Stomach (tissue), 9 donors: ENCODE measurements around the gene TGIF2. TPM values are rescaled to one million over a fixed set of nuclear protein-coding genes. Genes with fewer than 3 reads are reported as not detected.

ENCODE experiments used
- DNase-seq, 2 donors: peaks; one replicate each; pipeline versions ENCODE4 v3.0.0 to v3.0.0-alpha.2; 2013 to 2019
- H3K27ac ChIP-seq, 5 donors: fragments of 200-600 bp in 4 of 5; sonication (generic) in 4 of 5; one replicate each; pipeline ENCODE4 v1.5.1; 2013 to 2019; ENCODE audit warnings: mild to moderate bottlenecking in 1 of 5, moderate library complexity in 1 of 5
- H3K27me3 ChIP-seq, 3 donors: fragments of 200-600 bp; sonication (generic); one replicate each; pipeline ENCODE4 v1.5.1; 2017 to 2019; ENCODE audit warnings: mixed run types in 1 of 3
- H3K36me3 ChIP-seq, 4 donors: fragments of 200-600 bp; sonication (generic); 1 replicate in 3 of 4; 2 replicates in 1 of 4; pipeline ENCODE4 v1.5.1; 2016 to 2019
- H3K4me1 ChIP-seq, 4 donors: fragments of 200-600 bp; sonication (generic); one replicate each; pipeline ENCODE4 v1.5.1; 2016 to 2019
- H3K4me3 ChIP-seq, 4 donors: fragments of 200-600 bp; sonication (generic) in 3 of 4; one replicate each; pipeline ENCODE4 v1.5.1; 2016 to 2019; ENCODE audit warnings: mild to moderate bottlenecking in 1 of 4
- H3K9me3 ChIP-seq, 4 donors: fragments of 200-600 bp; sonication (generic); one replicate each; pipeline ENCODE4 v1.5.1; 2016 to 2019
- EP300 ChIP-seq: sonication (generic); formaldehyde crosslinking; IDR thresholded peaks from one replicate; pipeline ENCODE4 v1.6.1; 2017; ENCODE audit warnings: antibody characterized with exemption
- POLR2A ChIP-seq, 4 donors: fragments of 450-650 bp; IDR thresholded peaks; one replicate each; pipeline ENCODE4 v1.6.1; 2016; ENCODE audit warnings: antibody characterized with exemption in 4 of 4, control low read depth in 2 of 4, mild to moderate bottlenecking in 1 of 4, moderate library complexity in 1 of 4
- POLR2AphosphoS5 ChIP-seq, 3 donors: sonication (generic); formaldehyde crosslinking; IDR thresholded peaks; one replicate each; pipeline ENCODE4 v1.6.1; 2016; ENCODE audit warnings: antibody characterized with exemption in 3 of 3
- WGBS, 5 donors: extraction: QIAGEN DNeasy Blood & Tissue Kit in 3 of 5; methylation state at CpG; one replicate each; pipeline versions ENCODE4 v1.1.5 to v1.1.7; 2013 to 2018; 5-methylcytosine and 5-hydroxymethylcytosine counted together
- intact Hi-C: fragments of 100-400 bp; cut with DNase I; formaldehyde crosslinking; loops from one replicate; pipeline ENCODE4 v1.15.1; 2023; ENCODE audit warnings: low total_unique reads
- polyA plus RNA-seq, 3 donors: library from polyadenylated mRNA; stranded (reverse); fragments of 200-250 nt; gene quantifications; one replicate each; pipeline ENCODE4 v1.2.3, GENCODE V29; 2013
- total RNA-seq, 5 donors: library from RNA; depleted of rRNA; stranded (reverse); fragments of >200 nt; gene quantifications; one replicate each; pipeline versions ENCODE4 v1.1.0 to v1.2.3, GENCODE V29; 2014 to 2016
- TF ChIP-seq, protein P1 (sequence below), 7 experiments: fragments of 450-650 bp in 4 of 7; fragments of 200-600 bp in 3 of 7; sonication (generic) in 3 of 7; IDR thresholded peaks; one replicate each; pipeline ENCODE4 v1.5.1; 2016 to 2019; ENCODE audit warnings: antibody characterized with exemption in 7 of 7, control low read depth in 2 of 7, mild to moderate bottlenecking in 1 of 7
- donor health status: healthy with polysubstance abuse.
- donor health status: Bipolar disorder and iron deficiency.
- donor health status: healthy.

Gene TGIF2
- total and polyA plus RNA-seq, 8 donors: 4.6 to 24.6 (median 14.9) TPM; not detected in 1

DNA sequence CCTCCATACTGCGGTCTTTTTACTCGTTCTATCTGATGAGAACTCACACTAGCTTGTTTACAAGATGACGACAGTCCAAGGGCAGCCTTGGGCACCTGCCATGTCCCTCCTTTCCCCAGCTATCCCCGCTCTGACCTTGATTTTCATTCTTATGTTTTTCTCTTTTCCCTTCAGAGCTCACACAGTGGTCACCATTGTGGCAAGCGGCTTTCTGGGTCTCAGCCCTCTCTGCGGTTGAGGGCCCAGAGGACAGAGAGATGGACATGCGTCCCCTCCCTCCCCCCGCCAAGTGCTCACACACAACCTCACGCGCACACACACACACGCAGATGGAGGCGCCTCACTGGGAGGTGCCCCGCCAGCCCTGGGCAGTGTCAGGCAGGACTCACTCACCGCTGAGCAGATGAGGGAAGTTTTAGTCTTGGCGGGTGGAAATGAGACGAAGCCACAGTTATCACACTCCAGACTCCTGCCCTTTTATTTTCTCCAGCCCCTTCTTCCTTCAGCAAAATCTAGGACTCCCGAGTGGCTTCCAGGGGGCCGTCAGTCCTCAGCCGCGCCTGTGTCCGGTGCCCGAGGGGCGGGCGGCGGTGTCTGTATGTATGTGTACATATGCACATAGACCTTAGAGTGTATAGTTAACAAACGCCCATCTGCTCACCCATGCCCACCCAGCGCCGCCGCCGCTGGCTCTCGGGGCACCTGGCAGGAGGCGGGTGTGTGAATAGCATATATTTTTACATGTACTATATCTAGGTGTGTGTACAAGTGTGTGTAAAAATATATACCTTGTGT, 45.9 kb upstream of the TGIF2 start:
- 78 to 89% (median 85%) methylated on average over 26 to 32 of the region's 32 CpGs for WGBS, 5 donors
- TF ChIP-seq, protein P1, sequence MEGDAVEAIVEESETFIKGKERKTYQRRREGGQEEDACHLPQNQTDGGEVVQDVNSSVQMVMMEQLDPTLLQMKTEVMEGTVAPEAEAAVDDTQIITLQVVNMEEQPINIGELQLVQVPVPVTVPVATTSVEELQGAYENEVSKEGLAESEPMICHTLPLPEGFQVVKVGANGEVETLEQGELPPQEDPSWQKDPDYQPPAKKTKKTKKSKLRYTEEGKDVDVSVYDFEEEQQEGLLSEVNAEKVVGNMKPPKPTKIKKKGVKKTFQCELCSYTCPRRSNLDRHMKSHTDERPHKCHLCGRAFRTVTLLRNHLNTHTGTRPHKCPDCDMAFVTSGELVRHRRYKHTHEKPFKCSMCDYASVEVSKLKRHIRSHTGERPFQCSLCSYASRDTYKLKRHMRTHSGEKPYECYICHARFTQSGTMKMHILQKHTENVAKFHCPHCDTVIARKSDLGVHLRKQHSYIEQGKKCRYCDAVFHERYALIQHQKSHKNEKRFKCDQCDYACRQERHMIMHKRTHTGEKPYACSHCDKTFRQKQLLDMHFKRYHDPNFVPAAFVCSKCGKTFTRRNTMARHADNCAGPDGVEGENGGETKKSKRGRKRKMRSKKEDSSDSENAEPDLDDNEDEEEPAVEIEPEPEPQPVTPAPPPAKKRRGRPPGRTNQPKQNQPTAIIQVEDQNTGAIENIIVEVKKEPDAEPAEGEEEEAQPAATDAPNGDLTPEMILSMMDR (IDR thresholded peaks at IDR 0.05): no peak
- peak in 1 of 3 donors; percentile 17 for TF ChIP-seq POLR2AphosphoS5 (IDR thresholded peaks at IDR 0.05)
- H3K36me3 ChIP-seq: peaks cover 39 to 68% (median 62%) of the 10 kb centered on the region in 4 donors
- H3K27ac ChIP-seq: peak overlapping the region in 4 of 5 donors; percentile 8 to 78 (median 60)
- H3K4me1 ChIP-seq: peaks cover 0 to 20% (median 0%) of the 10 kb centered on the region in 4 donors
- H3K9me3 ChIP-seq: no peaks in the 10 kb centered on the region
- H3K27me3 ChIP-seq: no peaks in the 10 kb centered on the region
- H3K4me3 ChIP-seq: no peak overlapping the region
- no peak for DNase-seq
- intact Hi-C loops: no loop called here

DNA sequence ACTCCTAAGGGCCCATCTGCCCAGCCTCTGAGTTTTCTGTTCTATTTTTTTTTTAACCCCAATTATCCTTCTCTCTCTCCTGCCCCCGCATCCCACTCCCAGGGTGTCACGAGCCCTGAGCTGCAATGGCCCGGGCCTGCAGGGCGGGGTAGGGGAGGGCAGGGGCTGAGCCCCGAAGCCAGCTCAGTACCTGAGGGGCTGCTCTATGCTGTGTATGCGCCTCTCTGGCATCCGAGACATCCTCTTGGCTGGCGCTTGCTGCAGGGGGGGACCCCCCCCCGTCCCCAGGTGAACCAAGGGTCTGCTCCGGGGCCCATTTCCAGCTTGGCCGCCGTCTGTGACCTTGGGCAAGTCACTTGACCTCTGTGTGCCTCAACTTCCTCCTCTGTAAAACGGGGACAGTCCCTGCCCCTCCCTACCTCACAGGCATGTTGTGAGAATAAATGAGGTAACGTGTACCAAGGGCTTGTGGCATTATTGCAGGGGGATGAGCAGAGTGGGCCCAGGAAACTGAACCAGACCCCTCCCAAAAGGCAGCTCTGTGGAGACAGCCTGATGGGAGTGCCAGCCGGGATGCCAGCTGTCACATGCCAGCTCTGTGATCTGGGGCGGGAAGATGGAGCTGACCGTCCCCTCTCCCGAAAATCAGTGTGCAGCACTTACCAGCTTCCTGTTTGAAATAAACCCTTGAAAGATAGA, 45.1 kb upstream of the TGIF2 start:
- no peak for DNase-seq
- peaks cover 39 to 61% (median 56%) of the 10 kb centered on the region in 4 donors for H3K36me3 ChIP-seq
- no peaks in the 10 kb centered on the region for H3K9me3 ChIP-seq
- peak overlapping the region in 2 of 5 donors; percentile 73 to 78 for H3K27ac ChIP-seq
- intact Hi-C loops: no loop called here
- H3K4me3 ChIP-seq: no peak overlapping the region
- WGBS, 5 donors: 87 to 89% (median 88%) methylated on average over 9 to 18 of the region's 18 CpGs
- no peaks in the 10 kb centered on the region for H3K27me3 ChIP-seq
- TF ChIP-seq POLR2A (IDR thresholded peaks at IDR 0.05) (no peak), EP300 (no peak), POLR2AphosphoS5 (IDR thresholded peaks at IDR 0.05) (no peak)
- TF ChIP-seq, protein P1 (IDR thresholded peaks at IDR 0.05): no peak
- H3K4me1 ChIP-seq: peaks cover 0 to 20% (median 0%) of the 10 kb centered on the region in 4 donors

DNA sequence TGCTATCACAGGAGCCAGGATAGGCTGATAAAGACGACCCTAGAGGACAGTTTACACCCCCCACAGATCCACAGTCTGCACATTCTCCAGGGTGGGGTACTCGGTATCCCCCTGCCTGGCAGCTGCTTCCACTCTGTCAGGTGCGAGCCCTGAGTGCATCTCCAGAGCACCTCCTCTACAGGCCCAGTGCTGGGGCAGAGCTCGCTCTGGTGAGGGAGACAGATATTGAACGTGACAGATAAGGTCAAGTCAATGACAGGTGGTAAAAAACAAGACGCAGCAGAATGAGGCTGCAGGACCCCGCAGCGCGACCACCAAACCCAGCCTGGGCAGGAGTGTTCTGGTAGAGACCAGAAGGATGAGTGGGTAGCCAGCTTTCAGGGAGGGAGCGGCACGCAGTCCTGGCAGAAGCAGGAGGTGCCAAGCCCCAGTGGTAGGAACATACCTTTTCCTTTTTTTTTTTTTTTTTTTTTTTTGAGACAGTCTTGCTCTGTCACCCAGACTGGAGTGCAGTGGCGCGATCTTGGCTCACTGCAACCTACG, 44.5 kb upstream of the TGIF2 start:
- Histone ChIP-seq H3K27ac (peak overlapping the region in 1 of 5 donors; percentile 78), H3K27me3 (no peaks in the 10 kb centered on the region), H3K9me3 (no peaks in the 10 kb centered on the region), H3K4me3 (no peak overlapping the region), H3K4me1 (peaks cover 0 to 20% (median 0%) of the 10 kb centered on the region in 4 donors), H3K36me3 (peaks cover 38 to 57% (median 51%) of the 10 kb centered on the region in 4 donors)
- DNase-seq: no peak
- intact Hi-C loops: no loop called here
- no peak for TF ChIP-seq POLR2A (IDR thresholded peaks at IDR 0.05)
- TF ChIP-seq, protein P1 (IDR thresholded peaks at IDR 0.05): no peak
- TF ChIP-seq POLR2AphosphoS5 (IDR thresholded peaks at IDR 0.05): no peak
- no peak for TF ChIP-seq EP300
- WGBS, 5 donors: 87 to 91% (median 89%) methylated on average over 14 of the region's 14 CpGs

DNA sequence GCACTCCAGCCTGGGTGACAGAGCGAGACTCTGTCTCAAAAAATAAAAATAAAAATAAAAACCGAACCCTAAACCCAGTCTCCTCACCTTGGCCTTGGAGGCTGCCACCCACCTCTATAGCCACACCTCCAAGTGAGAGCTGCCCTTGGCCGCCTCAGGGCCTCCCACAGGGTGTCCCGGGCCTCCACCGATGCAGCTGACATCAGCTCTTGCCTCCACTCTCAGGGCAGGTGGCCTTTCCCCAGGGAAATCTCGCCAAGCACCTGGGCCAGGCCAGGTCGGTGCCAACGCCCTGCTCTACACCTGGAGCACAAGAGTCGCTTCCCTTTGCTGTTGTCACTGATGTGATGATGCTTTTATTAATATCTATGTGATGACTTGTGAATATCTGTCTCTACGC, 41.0 kb upstream of the TGIF2 start:
- Histone ChIP-seq H3K27me3 (no peaks in the 10 kb centered on the region), H3K36me3 (peaks cover 5 to 22% (median 16%) of the 10 kb centered on the region in 4 donors), H3K4me1 (peaks cover 0 to 4% (median under 1%) of the 10 kb centered on the region in 4 donors), H3K4me3 (no peak overlapping the region), H3K27ac (no peak overlapping the region), H3K9me3 (no peaks in the 10 kb centered on the region)
- TF ChIP-seq EP300 (no peak), POLR2AphosphoS5 (IDR thresholded peaks at IDR 0.05) (no peak), POLR2A (IDR thresholded peaks at IDR 0.05) (no peak)
- TF ChIP-seq, protein P1 (IDR thresholded peaks at IDR 0.05): no peak
- WGBS, 5 donors: 77 to 85% (median 81%) methylated on average over 9 to 10 of the region's 10 CpGs
- no peak for DNase-seq
- intact Hi-C loops: no loop called here
